ENCODE results near the gene PCBP3.
"Not testable (repeated sequence)": the region's sequence is repeated elsewhere in the genome, so short reads cannot be mapped to it uniquely, and the experiment has no call there.

Gene PCBP3

DNA sequence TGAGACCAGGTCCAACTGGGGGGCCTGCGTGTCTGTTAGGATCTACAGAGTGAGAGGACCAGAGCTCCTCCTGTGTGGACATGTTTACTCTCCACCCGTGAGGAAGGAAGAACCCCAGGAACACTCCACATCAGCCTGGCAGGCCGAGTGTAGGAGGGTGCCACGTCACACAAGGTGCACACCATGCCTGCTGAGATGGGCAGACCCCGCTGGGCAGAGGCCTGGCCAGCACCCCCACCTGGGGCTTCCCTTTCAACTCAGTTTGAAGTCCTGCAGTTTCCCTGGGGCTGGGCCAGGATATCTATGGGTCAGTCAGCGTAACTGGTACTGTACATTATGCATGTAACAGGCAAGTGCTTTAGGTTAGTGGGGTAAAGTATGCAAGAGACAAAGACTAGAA is 30.1 kb upstream of the PCBP3 start:
- no peak for DNase-seq (ENCODE audit: low read depth in 3 of 3)

DNA sequence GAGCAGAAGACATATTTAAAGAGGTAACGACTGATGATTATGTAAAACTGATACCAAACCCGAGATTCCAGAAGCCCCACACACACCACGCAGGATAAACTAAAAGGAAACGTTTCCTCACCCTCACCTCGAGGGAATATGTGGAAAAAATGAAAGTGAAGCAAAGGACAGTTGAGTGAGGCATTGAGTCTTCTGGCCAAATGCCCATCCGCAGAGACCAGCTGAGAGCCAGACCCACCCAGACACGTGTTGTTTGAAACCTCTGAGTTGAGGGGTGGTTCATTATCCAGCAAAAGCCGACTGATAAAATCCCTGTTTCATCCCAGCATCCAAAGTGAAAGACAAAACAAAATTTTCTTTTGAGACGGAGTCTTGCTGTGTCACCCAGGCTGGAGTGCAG is 29.6 kb upstream of the PCBP3 start:
- no peak for DNase-seq (ENCODE audit: low read depth in 3 of 3)

DNA sequence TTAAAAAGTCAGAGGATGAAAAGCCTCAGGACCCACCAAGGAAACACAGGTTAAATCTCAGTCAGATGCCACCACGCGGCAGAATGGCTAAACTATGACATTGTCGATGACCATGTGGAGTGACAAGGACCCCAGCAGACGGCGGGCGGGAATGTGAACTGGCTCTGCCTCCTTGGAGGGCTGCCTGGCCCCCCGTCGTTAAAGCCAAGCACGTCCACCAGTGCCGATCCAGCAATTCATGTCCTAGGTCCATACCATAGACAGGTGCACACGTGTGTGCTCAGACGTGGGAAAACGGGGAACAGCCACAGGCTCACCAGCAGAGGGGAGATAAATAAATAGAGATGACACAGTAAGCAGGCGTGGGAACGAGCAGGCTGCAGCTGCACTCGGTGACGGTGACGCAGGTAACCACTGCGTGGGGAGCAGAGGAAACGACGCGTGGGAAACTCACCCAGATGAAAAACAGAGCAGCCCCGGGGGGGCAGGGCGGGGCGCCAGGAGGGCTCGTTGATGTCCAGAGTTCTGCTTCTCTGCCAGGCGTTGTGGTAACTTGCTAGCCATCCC is 28.3 kb upstream of the PCBP3 start:
- peak; percentile 61 to 84 (median 84) for DNase-seq (ENCODE audit: low read depth in 3 of 3)

DNA sequence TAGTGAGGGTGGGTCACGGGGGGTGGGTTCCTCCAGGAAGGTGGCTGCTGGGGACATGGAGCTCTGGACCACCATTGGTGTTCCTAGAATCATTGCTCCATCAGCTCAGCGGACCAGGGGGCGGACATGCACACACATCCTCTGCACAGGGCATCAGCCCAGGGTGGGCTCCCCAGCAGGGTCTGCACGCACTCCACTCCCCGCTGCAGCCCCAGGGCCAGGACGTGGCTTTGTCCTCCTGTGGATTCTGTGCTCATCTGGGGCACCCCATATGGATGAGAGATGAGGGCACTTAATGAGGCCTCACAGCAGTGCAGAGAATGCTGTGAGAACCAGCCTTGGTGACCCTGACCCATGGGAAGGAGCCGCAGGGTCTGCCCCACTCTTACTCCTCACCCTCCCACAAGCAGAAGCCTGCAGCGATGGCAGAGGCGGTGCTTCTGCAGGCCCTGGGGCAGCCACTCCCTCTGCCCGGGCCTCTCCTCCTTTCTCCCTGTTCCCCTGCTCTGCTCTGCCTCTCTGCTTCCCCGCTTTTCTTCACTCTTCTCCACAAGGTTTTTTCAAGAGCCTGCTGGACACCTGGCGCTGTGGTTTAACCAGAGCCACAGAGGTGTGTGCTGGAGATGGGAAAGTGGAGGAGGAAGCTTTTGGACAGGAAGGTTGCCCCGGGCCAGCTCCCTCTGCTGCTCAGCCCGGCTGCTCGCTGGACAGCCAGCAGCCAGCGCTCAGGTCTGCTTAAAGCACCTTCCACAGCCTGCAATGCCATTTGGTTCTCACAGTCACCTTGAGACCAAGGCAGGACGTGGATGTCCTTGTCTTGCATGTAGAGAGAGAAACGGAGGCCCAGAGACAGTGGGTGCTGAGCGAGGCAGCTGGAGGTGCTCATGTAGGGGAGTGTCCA is 26.3 kb upstream of the PCBP3 start:
- no peak for DNase-seq (ENCODE audit: low read depth in 3 of 3)

DNA sequence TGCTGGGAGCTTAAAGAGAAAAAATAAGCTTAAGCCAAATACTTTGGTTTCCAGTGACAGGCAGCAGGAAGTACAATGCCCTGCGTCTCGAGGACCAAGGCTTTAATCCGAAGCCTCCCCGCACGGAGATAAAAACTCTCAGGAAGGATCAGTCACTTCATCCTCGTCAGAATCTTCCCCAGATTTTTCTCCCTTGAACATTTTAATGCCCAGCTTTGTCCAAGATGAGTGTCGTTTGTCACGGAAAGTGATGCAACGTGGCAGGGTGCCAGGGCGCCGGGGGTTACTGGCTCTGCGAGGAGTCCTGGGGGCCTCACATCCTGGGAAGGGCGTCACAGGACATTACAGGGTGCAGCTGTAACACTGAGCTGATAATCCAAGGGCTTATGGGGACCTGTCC is 25.2 kb upstream of the PCBP3 start:
- no peak for DNase-seq (ENCODE audit: low read depth in 3 of 3)

DNA sequence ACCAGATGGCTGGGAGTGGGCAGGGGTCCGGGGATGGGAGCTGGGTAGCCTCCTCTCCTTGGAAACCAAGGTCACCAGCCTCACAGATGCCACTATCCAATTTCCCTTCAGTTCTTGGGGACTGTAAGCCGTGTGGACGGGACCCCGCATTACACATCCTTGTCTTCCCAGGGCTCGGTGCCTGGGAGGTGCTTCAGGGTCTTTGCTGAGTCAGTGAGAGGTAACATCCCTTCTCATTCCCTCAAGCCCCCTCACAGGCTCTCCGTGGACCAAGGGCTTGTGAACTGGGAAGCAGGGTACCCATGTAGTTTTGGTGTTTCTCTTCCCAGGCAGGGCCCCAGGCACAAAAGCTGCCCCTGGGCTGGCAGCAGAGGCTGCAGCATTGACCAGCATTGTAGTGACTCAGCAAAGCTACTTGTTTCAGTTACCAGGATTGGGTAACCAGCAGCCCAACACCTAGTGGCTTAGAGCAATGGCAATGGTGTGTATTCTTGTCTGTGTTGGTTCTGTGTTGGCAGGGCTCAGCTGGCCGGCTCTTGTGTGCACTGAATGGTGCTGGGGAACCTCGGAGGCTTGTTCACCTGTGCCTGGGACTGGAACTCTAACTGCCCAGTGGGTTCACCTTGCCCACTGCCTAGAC is 24.6 kb upstream of the PCBP3 start:
- no peak for DNase-seq (ENCODE audit: low read depth in 3 of 3)

DNA sequence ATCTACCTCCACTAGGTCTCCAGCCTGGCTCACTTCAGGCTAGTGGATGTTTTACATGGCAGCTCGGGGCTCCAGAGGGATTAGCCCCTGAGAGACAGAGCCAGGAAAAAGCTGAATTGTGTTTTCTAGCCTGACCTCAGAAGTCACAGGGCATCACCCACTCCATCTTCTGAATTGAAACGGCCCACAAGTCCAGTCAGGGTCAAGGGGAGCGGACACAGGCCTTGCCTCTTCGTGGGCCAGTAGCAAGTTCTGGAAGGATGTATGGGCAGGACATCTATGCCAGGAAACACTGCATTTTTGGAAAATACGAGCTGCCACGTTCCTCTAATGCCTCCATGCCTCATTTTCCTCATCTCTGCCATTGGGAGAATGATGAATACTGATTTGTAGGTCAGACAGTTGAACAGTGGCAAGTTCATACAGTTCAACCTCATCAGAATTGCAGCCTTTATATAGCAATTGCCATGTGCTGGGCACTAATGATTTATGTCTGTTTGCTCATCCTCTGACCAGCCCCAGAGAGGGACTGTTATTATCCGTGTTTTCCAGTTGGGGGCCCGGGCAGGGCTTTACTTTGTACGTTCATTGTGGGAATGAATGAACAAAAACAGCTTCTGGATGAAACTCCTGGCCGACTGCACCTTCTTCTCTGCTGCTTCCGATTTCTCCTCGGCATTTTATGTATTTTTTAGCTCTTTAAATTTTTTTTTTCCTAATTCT is 23.2 kb upstream of the PCBP3 start:
- no peak for DNase-seq (ENCODE audit: low read depth in 3 of 3)

DNA sequence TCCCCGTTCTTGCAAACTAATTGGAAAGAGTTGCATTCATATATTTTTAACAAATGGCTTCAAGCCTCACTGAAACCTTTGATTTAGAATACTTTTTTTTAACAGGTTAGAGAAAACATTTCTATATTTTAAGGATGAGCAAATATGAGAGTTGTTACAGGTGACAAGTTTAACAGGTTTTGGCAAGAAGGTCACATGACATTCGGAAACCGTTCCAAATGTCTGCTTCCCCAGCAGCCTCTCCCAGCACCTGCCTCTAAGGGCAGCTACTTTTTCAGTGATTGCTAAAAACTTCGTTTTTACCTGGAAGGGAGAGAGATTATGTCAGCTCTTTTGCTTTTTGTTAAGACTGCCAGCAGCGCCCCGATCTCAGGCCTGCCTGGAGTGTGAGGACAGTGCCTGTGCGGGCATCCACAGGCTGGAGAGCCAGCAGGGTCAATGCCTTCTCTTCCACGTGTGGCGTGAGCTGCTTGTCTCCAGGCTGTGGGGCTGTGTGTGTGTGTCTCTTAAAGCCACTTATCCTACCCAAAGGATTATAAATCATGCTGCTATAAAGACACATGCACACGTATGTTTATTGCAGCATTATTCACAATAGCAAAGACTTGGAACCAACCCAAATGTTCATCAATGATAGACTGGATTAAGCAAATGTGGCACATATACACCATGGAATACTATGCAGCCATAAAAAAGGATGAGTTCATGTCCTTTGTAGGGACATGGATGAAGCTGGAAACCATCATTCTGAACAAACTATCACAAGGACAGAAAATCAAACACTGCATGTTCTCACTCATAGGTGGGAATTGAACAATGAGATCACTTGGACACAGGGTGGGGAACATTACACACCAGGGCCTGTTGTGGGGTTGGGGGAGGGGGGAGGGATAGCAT is 21.8 kb upstream of the PCBP3 start:
- not testable (repeated sequence) for DNase-seq (ENCODE audit: low read depth in 3 of 3)

DNA sequence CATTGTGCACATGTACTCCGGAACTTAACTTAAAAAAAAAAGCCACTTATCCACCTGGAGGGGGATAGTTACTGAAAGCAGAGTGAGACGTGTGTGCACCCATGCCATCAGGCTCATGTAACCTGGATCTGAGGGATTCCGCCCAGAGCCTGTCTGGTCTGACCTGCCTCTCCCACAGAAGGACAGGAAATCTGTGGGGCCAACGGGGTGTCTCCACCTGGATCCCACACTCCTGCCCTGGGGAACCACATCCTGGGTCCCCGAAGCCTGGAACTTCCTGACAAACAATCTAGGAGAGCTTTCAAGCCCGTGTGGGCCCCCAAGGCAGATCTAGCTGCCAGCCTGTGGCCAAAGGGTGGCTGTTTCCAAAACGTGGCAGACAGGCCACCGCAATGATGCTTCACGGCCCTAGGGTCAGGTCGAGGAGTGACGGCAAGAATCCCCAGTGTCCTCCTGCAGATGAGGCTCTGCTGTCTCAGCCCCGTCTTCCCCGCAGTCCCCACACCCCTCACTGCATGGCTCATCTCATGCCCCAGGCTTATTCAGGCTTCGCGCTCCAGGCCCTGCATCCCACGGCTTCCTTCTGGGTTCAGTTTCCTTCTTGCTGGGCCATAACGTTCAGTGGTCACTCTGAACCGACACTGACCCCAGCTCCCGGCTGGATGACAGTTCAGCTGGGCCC is 21.0 kb upstream of the PCBP3 start:
- no peak for DNase-seq (ENCODE audit: low read depth in 3 of 3)

DNA sequence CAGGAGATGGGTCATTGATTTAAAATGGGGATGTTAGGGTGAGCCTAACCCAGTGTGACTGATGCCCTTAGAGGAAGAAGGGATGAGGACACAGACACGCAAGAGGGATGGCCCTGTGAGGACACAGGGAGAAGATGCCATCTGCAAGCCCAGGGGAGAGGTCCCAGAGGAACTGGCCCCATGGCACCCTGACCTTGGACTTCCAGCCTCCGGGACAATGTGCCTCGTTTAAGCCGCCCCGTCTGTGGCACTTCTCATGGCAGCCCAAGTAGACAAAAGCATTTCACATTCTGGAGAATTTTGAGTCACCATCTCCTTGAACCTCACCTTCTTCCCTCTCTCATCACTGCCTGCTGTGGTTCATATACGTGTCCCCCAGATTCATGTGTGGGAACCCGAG is 20.1 kb upstream of the PCBP3 start:
- no peak for DNase-seq (ENCODE audit: low read depth in 3 of 3)

DNA sequence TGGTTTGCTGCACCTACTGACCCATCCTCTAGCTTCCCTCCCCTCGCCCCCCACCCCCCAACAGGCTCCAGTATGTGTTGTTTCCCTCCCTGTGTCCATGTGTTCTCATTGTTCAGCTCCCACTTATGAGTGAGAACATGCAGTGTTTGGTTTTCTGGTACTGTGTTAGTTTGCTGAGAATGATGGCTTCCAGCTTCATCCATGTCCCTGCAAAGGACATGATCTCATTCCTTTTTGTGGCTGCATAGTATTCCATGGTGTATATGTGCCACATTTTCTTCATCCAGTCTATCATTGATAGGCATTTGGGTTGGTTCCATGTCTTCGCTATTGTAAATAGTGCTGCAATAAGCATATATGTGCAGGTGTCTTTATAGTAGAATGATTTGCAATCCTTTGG is 17.4 kb upstream of the PCBP3 start:
- DNase-seq (ENCODE audit: low read depth in 3 of 3): not testable (repeated sequence)

DNA sequence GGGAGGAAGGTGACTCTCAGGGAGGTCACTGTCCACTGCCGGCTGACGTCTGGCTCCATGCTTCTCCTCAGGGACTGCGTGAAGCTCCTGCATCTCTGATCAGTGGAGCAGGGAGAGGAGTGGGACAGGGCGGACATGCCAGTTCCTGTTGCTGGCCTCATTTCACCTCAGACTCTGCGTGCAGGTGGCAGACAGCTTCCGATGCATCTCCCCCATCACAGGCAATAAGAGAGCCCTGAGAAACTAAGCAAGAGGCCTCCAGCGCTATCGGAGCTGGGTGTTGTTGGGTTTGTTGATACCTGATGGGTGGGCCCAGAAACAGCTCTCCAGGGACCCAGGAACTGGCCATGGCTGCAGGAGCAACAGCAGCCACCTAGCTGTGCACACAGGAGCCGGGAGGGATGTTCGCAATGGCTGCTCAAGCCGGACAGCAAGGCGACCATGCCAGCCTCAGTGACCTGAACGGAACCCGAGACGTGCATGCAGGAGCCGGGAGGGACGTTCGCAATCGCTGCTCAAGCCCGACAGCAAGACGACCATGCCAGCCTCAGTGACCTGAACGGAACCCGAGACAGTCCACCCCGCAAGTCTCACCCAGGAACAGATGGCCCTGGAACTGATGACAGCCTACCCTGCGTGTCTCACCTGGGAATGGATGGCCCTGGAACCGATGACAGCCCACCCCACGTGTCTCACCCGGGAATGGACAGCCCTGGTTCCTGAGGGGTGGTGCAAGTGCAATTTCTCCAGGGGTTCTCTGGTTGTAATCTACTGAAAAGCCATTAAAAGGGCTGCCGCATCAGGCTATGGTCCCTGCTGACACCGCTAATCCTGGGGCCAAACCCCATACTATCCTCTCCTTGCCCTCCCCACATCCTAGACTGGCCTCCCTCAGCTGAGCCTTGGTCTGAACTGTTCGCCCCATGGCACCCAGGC is 14.2 kb upstream of the PCBP3 start:
- no peak for DNase-seq (ENCODE audit: low read depth in 3 of 3)

DNA sequence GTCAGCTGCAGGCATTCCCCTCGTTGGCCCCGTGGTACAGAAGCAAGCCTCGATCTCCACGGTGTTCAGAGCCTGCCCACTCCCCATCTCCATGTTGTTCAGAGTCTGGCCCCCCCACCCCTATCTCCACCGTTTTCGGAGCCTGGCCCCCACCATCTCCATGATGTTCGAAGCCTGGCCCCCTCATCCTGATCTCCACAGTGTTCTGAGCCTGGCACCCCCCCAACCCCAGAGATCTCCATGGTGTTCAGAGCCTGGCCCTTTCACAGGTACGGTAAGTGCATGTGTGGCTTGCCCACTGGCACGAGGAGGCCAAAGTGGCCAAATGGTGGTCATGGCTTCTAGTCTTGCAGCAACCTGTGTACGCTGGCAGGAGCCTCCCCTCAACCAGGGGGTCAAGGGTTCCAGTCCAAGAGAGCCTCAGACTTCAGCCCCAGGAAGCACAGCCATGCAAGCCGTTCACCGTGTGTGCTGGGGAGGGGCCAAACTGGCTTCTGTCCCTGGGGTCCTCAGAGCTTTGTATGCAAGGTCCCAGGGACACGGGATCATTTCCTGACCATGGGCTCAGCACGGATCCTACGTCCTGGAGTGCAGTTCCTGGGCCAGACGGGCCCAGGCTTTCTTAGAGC is 13.3 kb upstream of the PCBP3 start:
- DNase-seq (ENCODE audit: low read depth in 3 of 3): no peak

DNA sequence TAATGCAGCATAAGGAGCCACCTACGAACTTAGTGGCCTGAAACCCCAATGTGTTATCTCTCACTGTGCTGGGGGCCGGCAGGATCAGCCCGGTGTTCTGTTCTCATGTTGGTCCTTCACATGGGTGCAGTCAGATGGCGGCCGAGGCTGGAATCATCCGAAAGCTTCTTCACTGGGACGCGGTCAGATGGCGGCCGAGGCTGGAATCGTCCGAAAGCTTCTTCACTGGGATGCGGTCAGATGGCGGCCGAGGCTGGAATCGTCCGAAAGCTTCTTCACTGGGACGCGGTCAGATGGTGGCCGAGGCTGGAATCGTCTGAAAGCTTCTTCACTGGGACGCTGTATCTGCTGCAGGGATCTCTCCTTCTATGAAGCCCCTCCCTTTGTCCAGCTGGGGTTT is 12.6 kb upstream of the PCBP3 start:
- DNase-seq (ENCODE audit: low read depth in 3 of 3): no peak

DNA sequence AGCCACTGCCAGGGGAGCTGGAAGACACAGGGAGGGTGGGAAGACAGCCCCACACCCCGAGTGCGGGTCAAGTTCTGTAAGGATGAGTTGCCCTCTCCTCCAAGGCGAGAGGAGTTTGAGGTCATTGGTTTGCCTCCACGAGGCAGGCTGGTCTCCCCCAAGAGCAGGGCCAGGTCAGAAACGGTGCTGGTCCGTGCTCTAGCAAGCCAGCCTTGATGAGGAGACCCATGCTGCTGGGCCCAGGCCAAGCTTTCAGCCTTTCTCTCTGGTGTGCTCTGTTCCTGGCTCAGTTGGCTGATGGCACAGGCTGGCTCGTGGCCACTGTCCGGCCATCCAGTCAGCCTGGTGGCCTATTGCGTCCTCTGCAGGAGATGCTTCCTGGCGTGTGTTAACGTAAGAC is 12.0 kb upstream of the PCBP3 start:
- no peak for DNase-seq (ENCODE audit: low read depth in 3 of 3)

DNA sequence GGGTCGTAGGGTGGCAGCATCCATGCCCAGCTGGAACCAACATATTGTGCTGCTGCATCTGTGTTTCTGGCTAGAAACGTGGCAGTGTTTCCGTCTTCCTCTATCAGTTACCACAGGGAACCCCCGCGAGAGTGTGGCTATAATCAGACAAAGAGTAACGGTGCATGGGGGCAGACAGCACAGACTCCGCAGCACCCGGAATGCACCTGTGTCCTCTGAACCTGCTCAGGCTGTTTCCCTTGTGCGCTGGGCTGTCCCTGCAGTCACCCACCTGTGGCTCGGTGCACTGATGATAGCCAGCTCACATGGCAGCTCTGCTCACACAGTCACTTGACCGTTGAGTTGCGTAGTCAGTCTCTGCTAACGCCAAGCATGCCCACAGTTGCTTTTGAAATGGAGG is 11.4 kb upstream of the PCBP3 start:
- DNase-seq (ENCODE audit: low read depth in 3 of 3): no peak

DNA sequence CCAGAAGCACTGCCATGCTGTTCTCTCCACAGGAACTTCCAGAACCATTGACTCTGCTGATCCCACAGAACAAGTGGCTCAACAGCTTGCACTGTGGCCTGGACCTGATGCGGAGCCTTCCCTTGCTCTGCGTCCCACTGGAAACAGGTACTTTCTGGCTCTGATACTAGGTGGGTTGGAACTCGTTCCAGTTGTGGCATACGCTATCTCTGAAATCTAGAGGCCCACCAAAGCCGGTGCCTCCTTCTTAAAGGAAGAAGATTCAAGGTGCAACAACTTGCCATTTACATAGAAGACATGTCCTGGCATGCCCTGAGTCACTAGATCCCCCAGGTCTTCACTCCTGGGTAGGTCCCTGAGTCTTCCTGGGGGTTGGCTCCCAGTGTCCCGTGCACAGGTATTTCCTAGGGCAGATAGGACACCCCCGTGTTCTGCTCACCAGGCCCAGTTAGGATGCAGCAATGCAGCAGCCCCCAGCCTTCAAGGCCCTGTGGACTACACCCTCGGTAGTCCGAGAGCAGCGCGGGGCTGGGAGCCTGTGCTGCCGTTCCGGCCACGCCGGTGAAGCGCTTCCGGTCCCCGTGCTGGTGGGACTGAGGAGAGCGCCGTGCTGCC is 10.8 kb upstream of the PCBP3 start:
- no peak for DNase-seq (ENCODE audit: low read depth in 3 of 3)

DNA sequence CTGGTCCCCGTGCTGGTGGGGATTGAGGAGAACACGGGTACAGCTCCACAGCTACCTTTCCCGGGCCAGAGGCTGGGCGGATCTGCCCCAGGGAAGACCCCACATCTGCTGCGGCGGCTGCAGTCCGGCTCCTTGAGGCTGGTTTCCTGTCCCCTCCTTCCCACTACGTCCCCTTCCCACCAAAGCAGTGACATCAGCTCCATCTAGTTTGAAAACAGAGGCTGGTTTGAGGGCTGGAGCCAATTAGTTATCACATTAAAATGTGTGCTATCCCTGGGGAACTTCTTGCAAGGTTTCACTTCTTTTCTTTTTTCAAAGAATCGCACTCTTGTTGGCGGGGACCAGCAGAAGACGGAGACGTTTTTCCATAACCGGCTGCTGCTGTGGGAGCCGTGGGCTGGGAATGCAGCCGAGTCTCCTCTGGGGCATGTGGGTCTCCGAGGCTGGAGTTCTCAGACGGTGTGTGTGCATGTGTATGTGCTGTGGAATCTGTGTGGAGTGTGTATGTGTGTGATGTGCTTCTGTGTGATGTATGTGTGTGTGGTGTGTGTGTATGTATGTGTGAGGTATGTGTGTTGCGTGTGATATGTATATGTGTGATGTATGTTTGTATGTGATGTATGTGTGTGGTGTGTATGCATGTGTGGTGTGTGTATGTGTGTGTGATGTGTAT is 8.9 kb upstream of the PCBP3 start:
- DNase-seq (ENCODE audit: low read depth in 3 of 3): no peak
